ENCODE results near the gene AZU1.

The AZU1 gene

GRCh38 chr19:879711-880438 is 52.2 kb downstream of the AZU1 start:
- TF ChIP-seq POLR2A (IDR thresholded peaks at IDR 0.05; ENCODE audit: low read length) = no peak
- TF ChIP-seq GATA1 (IDR thresholded peaks at IDR 0.05; ENCODE audit: low read depth, low read length) = no peak
- no peak for DNase-seq

Measured in erythroblast (primary cell).